Activated CD8-positive, alpha-beta memory T cell treated with anti-CD3 and anti-CD28 coated beads, Interleukin-2, amount 50 U/mL, for 24 hours (primary cell): ENCODE measurements around the gene CACNB3.

Source experiments
- DNase-seq: peaks from one replicate; pipeline ENCODE4 v3.0.0-alpha.2; 2020; ENCODE audit errors: extremely low read depth

The CACNB3 gene

GRCh38 chr12:48817873-48818830 is at the start of gene CACNB3:
Gene CACNB3 (plus strand): TSS chr12:48818496. CDS start chr12:48818930, 434 bp downstream.
- DNase-seq, result peak; percentile 47

DNA sequence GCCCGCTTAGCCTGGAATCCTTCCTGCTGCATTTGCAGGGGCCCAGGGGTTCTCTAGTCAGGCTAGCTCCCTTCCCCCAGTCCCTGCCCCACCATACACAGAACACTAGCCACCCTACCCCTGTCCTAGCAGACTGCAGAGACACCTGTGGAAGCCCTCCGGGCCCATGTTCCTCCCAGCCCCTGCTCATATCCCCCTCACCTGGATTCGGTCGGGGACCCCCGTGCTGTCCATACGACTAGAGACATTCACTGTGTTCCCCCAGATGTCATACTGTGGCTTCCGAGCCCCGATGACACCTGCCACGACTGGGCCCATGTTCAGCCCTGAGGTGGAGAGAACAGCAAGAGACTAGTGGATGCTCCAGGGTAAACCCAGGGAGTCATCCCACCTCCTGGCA is 49.6 kb upstream of the CACNB3 start:
- DNase-seq, result no peak

GRCh38 chr12:48770756-48771155 is 47.5 kb upstream of the CACNB3 start:
- DNase-seq, result no peak

DNA sequence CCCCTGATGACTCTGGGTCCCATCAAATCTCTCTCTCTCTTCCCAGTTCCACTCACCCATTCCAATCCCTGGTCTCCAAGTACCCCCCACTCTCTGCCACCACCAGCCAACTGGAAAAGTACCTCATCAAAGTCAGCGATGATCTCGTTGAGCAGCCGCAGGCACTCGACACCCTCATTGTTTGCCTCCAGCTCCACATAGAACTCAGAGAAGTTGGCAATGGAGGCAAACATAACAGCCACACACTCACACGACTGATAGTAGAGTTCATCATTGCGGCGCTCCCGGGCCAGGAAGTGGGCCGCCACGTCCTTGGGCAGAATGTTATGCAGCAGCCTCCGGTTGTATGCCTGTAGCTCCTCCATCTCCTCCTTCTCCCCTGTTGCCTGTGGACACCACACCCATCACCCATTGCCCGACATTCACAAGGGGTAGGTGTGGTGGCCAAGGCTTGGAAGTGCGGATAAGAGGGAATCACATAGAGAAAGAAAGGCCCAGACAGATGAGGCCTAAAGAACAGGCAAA is 46.6 kb upstream of the CACNB3 start:
- no peak for DNase-seq

DNA sequence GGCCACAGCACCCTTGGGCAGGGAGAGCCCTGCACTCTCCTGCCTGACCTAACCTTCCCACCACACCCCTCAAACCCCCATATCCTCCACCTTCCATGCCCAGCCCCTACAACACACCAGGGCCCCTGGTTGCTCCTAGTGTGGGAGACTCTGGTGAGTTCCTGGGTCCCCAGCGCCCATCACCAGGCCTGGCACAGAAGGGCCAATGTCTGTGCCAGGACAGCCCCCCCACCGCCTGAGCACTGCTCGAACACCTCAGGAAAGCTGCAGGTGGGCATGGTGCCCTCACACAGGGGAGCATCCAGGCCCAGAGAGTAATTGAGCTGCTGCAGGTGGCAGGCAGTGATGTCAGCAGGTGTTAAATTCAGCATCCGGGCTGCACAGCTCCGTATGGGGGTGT is 44.6 kb upstream of the CACNB3 start:
- DNase-seq, result no peak

GRCh38 chr12:48774516-48774915 is 43.8 kb upstream of the CACNB3 start:
- no peak for DNase-seq

DNA sequence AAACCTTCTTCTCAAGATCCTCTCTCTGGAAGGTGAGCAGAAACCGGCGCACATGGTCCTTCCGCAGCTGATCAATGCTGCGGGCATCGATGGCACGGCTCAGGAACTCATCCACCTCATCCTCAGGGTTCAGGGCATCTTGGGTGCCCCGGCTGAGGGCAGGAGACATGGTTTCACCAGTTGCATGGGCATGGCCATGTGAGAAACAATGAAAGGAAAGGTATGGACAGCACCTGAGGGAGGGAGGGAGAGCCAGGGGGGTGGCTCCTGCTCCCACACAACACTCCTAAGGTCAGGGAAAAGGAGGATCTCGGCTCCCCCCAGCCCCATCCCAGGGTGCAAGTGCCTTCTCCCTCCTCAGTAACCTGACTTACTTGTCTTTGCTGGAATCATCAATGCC is 43.0 kb upstream of the CACNB3 start:
- no peak for DNase-seq

DNA sequence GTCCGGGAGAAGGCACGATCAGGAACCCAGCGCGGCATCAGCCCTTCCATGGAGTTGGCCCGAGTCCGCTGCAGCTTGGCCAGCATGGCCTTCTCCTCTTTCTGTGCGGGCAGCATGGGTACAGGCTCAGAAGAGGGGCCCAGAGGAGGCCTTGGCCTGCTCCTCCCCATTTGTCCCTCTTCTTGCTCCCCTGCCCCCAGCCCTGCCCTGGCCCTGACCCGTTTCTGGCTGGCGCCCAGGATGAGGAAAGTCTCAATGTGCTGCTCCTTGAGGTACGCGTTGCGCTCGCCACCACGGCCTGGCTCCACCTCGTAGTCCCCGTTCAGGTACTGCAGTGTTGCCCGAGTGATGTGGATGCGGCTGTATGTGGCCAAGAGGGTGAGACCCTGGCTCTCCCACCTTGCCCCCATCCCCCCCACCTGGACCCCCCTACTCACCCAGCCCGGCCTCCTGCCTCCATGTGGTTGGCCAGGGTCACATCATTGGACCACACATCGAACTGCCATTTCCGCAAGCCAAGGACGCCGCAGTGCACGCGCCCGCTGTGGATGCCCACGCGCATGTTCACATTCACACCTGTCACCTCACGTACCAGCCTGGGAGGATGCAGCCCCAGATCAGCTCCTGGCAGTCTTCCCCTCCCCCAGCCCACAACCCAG is 42.2 kb upstream of the CACNB3 start:
- DNase-seq, result no peak

DNA sequence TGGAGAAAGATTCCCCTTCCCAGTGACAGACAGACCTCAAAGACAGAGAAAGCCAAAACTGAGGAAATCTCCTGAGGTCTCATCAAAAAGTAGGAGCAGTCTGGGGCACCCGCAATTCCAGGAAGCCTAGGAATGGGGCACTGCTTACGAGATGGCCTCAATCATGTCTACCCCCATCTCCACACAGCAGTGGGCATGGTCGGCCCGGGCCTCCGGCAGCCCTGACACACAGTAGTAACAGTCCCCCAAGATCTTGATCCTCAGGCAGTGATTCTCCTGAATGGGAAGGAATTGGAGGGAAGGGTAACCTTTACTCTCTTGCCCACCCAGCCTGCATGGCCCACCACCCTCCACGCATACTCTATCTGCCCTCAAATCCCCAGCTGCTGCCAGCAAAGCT is 41.3 kb upstream of the CACNB3 start:
- no peak for DNase-seq

DNA sequence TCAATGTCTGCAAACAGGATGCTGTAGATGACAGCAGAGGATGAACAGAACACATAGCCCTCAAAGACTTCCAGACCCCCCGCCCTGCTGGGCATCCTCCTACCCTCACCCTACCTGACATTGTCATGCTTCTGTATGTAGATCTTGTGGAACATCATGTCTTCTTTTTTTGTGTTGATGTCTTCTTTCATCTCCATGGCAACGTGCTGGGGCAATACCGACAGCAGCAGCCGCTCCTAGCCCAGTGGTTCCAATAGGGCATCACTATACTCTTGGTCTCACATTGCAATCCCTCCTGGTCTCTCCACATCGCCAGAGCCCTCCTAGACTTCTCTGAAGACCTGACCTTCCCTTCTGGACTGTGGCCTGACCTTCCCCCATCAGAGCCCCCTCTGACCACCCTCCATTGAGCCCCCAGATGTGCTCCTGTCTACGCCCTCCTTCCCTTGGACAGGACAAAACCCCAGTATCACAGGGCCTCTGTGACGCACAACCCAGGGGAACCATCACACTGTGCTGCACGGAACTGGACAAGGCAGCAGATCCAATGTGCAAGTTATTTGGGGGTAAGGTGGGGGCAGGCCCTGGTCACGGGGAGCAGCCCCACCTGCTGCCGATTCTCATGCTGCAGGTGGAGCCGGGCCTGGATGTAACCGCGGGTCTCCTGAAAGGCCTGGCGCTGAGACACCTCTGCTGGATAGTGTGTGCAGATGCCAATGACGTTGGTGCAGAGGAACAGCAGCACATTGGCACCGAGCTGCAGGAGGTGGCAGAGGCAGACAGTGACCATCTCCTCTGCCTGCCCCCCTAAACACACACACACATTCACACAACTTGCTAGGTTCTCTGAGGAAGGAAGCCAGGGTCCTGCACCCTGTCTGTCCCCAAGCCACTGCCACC is 40.5 kb upstream of the CACNB3 start:
- no peak for DNase-seq

DNA sequence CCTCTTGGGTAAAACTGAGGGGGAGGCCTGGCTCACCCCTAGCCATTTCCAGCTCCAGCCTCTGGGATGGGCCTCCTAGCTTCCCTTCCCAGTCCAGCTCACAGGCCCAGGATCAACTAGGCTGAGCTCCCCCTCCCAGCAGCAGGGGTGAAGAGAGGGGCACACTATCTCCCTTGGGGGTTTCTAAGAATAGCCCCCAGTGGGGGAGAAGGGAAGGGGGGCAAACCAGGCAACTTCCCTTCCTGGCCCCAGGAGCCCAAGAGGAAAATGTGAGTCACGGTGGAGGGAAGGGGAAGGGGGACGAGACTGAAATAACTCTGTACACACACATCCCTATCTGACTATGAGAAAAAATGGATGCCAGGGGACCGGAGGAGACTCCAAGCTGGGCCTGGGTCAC is 38.4 kb upstream of the CACNB3 start:
- DNase-seq, result no peak

GRCh38 chr12:48780381-48781025 is 37.8 kb upstream of the CACNB3 start:
- no peak for DNase-seq

- no peak for DNase-seq
Measured at GRCh38 chr12:48781750-48782456, 36.4 kb upstream of the CACNB3 start.

DNA sequence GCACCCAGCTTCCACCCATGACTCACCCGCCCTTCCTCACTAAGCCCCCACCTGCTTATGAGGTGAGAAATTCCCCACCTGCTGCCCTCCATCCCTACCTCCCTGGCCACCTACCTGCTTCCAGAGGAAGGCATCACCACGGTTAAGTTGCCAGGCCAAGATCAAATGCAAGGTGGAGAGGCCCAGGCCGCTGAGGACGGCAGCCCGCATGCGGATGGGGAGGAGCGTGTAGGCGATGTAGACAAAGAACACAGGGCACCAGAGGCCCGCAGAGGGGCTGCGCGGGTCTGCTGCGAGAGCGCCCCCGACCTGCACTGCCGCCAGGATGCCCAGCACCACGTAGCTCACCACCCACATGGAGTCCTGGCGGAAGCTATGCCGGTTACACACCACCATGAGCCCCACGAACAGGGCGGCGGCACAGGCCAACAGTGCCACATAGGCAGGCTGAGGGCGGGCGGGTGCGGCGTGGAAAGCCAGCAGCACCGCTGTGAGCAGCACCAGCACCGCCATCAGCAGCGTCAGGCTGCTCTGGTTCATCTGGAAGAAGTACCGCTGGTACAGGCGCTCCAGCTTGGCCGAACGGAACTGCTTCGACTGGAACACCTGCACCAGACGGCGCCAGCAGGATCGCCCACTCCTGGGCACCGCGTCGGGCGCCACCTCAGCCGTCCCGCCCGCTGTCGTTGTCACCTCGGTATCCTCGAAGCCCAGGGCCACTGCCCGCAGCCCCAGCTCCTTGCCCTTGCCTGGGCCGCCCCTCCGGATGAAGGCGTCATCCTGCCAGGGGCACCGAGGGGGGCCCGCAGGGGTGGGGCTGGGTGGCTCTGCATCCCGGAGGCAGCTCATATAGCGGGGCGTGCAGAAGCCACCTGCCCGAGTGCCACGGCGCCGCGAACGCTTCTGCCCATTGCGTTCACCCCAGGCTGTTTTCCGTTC is 35.6 kb upstream of the CACNB3 start:
- DNase-seq, result no peak

DNA sequence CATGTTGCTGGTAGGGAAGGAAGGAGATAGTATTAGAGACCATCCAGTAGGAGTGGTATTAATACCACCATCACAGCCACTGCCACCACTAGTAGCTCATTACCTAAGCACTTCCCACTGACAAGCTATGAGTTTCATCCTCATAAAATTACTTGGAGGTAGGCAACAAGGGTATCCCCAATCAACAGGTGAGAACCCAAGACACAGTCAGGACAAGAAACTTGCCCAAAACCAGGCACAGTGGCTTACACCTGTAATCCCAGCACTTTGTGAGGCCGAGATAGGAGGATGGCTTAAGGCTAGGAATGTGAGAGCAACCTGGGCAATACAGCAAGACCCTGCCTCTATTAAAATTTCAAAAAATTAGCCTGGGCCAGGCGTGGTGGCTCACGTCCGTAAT is 34.9 kb upstream of the CACNB3 start:
- no peak for DNase-seq

DNA sequence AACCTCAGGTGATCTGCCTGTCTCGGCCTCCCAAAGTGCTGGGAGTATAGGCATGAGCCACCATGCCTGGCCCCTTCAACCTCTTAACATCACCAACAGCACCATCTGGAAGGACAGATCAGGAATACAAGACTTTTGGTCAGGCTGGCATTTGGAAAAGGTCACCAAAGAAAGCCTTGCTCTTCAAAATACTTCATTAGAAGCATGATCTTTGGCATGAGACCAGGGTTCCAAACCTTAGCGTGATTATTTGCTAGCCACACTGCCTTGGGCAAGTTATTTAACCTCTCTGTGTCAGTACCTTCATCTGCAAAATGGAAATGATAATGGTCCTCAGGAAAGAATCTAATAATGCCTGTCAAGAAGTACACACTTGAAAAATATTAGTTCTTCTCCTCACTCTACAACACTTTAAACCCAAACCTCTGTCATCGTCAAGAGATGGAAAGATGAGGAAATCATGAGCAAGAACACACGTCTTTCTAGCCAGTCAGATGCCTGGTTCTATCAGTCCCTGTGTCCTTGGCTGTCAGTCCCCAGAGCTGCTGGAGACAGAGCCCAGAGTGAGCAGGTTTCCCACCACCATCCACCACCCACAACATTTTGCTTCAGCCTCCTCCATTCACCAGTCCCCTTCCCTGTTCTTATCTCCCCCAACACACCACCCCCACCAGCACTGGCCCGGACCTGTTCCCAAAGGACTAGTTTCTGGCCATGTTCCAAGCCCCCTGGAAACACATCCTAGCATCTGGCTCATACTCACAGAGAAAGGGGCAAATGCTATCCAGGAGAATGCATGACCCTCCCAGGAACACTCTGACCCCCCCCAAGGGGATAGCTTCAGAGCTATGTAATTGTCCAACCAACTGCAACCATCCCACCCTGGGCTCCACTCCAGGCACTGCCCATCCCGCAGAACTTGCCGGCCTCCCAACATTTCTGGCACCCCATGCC is 31.4 kb upstream of the CACNB3 start:
- DNase-seq, result no peak

DNA sequence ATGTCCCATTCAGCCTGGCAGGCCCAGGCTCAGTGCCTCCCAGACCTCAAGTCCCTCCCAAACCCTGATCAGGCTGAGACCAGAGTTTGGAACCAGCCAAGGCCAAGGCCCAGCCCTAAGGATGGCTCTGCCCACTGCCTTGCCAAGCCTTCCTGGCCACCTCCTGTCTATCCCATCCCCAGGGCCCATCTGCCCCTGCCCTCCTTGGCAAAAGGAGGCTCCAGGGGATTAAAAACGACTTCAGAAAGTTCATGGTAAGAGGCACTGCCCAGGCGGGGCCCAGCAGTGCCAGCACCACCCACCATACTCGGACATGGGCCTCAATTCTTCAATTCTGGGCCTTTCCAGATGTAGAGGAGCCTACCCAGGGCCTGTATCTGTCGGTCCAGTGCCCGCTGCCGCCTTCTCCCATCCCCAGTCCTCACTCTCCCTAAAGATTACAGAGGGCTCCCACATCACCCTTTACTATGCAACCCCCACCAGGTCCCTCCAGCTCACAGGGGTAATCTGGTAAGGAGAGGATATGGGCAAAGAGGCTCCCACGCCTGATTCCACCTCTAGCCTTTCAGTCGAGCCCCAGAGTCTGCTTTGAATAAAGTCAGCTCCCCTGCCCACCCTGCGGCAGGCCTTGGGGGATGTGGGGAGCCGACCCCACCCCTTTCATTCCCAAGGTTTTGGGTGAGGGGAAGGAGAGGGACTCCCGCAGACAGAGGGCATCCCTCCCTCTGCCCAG is 30.3 kb upstream of the CACNB3 start:
- DNase-seq, result no peak

DNA sequence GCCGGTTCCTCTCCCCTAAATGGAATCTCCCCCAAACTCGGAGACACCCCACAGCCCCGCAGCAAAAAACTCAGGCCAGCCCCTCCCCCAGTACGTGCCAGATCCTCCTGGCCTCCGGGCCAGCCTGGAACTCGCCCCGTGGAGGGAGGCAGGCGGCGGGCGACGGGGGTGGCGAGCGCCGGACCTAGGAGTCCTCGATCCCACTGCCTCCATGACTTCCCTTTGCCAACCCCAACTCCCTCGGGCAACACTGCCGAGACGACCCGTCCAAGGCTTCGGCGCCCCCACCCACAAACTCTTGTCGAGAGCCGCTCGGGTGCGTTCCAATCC is 29.8 kb upstream of the CACNB3 start:
- no peak for DNase-seq
